Right kidney (tissue), 1 donor: Measurements from ENCODE around the gene OSBPL10.

Experiments used
- DNase-seq: peaks from one replicate; pipeline ENCODE4 v3.0.0-alpha.2; 2016

The OSBPL10 gene

GRCh38 chr3:31744913-31745312 is 236.1 kb downstream of the OSBPL10 start:
- no peak for DNase-seq

DNA sequence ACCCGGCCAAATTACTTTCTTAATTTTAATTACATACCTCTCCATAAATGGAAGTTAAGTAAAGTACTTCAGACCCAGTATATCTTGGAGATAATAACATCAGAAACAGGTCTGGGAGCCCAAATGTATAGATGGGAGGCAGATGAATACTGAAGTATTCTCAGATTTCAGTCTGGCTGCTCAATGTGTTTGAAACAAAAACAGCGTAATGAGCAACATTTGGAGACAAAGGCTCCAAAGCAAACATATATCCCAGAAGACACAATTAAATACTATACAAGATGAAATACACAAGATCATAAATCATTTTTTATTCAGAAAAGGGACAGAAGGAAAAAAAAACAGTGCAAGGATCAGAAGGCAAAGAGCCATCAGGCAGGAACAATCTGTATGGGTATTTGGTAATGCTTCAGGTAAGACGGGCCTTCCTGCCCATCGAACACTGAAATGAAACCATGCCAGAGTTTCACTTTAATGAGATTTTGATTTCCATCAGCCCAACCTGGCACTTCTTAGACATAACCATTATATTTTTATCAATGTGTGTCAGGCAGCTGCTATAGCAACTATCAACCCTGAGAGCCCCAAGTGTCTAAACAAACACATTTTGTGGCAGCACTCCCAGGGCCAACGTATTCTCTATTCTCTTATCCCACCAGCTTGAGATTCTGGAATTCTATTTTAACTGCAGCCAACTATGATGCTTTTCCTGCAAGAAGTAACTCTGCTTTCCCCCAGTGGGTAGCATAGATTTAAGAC is 237.6 kb downstream of the OSBPL10 start:
- DNase-seq, result no peak

DNA sequence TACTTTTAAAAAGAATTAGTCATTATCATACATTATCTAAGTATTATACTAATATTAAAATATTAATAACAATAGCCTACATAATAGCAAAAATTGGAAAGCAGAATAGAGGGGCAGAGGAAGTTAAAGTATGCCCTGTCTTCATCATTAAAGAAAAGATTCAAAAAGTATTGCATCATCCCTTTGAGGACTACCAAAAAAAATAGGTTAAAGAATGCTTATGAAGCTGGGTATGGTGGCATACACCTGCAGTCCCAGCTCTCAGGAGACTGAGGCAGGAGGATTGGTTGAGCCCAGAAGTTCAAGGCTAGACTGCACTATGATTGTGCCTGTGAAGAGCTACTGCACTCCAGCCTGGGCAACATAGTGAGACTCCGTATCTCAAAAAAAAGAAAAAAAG is 240.7 kb downstream of the OSBPL10 start:
- no peak for DNase-seq

DNA sequence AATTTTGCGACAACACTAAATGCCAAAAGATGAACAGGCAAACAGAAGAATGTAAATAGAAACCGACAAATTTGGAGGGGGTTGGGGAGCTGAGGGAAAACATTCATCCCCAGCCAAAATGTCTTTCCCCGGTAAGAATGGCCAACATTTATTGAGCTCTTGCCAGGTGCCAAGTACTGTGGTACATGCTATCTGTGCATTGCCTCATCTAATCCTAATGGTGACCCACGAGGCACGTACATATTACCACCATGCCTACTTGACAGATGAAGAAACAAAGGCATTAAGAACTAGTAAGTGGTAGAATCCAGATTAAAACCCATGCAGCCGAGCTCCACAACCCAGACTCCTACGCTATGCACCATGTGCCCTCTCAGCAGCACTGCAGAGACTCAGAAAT is 242.7 kb downstream of the OSBPL10 start:
- DNase-seq, result no peak

GRCh38 chr3:31735667-31736066 is 245.4 kb downstream of the OSBPL10 start:
- no peak for DNase-seq

DNA sequence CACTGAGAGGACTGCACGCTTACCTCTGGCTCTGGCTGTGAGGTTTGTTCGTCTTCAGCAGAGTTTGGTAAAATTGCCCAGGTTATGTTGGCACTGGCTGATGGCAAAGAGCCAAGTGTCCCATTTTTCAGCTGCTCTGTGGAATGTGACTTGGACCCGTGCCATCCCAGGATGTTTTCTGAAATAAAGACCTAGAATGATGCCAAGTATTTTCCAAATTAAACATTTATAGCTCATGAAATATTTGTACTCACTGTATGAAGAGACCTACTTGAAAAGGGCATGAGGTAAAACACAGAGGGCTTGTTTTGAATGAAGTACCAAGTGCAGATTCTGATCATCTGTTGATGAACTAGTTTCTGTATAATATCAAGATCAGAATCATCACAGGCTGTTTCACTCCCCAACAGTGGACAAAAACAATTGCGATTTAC is 247.8 kb downstream of the OSBPL10 start:
- DNase-seq, result no peak

DNA sequence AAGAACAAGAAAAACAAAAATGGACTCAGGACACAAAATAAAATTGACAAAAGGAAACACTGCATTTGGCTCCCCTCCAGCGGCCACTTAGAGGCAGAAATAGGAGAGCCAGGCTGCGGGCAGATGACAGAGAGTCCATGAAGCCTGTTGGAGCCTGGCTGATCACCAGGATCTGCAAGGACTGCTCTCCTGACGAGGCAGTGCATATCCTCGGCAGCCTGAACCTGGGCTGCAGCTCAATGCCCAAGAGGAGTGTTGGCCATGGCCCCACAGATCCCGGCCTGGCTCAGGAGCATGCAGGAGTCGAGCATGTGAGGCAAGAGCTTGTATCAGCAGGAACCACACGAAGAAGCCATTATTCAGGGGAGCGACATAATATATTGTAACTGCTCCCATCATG is 248.5 kb downstream of the OSBPL10 start:
- DNase-seq, result no peak

GRCh38 chr3:31729573-31729972 is 251.5 kb downstream of the OSBPL10 start:
- DNase-seq, result no peak

DNA sequence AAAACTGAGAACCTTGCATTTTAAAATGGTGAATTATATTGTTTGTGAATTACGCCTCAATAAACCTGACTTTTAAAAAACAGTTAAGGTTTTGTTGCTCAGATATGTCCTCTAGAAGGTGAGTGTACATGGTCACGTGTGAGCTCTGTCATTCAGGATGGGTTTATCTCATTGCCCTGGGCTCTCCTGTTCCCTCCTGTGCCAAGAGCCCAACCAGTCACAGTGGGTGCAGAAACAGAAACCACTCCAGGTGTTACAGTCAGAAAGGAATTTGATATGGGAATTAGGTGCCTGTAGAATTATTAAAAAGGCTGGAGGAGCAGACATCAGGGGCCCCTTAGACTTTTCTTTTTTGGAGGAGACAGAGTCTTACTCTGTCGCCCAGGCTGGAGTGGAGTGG is 252.0 kb downstream of the OSBPL10 start:
- DNase-seq, result no peak

GRCh38 chr3:31728403-31728802 is 252.7 kb downstream of the OSBPL10 start:
- no peak for DNase-seq

DNA sequence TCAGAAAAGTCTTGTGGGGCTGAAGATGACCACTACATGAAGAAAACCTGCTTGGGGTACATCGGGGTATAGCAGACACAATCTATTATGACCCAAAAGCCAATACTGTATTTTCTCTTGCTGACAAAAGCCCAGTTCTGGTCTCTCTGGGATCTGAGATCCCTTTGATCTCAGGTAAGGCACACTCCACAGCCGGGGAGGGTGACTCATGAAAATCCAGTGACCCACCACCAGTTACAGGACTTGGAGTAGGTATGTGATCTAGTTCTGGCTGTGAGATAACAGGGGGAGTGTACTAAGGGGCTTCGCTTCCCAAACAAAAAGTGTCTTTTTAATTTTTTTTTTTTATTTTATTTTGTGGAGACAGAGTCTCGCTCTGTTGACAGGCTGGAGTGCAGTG is 255.1 kb downstream of the OSBPL10 start:
- no peak for DNase-seq

DNA sequence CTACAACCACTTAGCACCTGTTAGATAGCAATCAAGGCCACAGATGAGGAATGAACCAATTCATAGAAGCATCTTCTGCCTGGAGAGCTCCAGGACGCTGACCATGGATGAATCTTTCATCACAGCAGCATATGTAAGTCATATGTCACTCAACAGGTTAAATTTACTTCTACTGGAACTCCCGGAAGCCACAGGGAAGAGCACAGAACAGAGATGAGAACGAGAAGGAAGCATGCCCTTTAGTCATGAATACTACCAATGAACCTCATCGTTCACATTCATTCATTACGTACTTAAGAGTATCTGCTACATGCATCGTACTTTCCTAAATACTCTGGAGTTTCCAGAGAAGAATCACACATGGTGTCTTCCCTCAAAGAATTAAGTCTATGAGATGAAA is 255.5 kb downstream of the OSBPL10 start:
- DNase-seq, result no peak

DNA sequence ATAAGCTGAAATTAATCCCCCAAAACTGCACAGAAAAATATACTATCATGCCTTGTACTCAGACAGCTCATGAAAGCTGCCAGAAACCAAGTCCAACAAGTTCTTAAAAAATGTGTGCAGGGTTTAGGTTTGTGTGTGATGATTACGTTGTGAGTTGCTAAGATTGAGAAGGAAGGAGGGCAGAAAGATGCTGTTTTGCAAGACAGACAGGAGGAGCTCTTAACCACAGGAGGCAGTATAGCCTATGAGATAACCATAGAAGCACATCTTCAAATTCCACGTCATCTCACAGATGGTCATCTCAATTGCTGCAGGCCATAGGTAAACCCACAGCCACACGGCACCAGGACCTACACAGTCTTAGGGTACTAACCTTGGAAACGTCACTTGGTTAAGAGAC is 256.4 kb downstream of the OSBPL10 start:
- DNase-seq, result no peak

DNA sequence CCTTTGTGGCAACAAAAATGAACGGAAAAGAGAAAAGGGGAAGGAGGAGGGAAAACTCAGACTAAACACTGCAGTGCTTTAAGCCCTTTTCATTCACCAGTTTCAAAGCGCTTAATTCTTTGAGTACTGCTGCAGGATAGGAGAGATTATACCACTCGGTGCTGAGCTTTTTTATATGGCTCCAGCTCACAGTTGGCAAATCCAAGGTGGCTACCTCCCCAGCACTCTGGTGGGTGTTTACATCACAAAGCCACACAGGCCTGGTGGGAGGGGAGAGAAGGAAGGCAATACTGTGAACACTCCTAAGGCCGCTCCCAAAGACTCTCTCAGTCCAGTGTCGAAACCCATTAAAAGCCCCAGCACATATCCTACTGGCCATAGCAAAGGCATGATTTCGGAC is 256.9 kb downstream of the OSBPL10 start:
- DNase-seq, result no peak

GRCh38 chr3:31723701-31724100 is 257.4 kb downstream of the OSBPL10 start:
- DNase-seq, result no peak

GRCh38 chr3:31721676-31722075 is 259.4 kb downstream of the OSBPL10 start:
- DNase-seq, result no peak

DNA sequence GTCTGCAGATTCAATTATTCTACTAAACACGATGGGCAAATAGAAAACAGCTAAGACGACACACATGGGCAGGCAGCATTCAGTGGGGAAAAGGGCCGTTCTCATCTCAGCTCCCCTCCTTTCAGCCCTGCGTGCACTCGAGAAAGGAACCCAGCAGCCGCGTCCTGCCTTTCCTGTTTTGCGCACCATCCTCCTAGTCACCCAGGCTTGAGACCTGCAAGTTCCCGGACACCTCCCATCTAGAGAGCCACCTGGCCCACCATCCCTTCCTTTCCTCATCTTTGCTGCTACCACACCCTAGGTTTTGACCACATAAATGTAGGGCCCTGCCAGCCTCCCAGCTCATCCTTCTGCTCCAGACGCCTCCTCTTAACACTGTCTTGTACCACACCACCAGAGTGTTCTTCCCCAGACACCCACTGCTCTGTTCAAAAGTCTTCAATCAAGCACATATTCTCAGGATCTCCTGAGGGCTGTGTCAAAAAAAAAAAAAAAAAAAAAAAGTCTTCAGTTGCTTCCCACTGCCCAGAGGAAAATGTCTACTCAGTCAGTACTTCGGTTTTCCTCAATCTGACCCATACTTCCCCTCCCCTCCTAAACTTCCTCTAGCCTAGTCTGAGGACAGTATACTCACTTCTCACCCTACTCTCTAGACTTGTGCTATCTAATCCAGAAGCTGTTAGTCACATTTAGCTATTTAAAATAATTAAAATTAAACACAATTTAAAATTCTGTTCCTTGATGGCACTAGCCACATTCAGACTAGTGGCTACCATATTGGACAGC is 266.4 kb downstream of the OSBPL10 start:
- no peak for DNase-seq

GRCh38 chr3:31713816-31714215 is 267.2 kb downstream of the OSBPL10 start:
- no peak for DNase-seq

DNA sequence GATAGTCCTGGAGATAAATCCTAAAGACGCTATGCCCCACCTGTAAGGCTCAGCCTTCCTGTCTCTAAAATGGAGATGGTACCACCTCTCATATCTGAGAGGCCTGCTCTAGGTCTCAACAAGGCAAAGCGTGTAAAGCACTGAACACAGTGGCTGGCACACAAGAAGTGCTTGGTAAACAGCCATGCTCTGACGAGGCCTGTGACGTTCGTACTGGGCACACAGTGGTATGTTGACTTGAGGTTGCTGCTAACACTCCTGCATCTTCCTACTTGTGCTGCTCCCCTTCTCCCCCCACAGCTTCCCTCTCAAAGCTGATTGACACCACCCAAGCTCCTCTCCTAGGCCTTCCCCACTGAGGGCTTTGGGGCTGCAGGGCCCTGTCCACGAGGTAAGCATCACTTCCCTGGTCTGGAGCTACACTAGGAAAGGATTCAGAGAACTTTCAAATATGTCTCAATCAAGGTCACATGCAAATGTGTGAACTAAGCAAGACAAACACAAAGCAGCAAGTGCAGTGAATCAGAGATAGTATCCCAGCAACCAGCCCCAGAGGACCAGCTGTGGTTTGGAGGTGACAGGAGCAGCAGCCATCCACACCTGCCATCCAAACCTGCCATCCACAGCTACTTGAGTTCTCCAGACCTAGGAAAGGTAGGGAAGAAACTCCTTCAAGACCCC is 270.8 kb downstream of the OSBPL10 start:
- DNase-seq, result no peak

GRCh38 chr3:31709526-31709925 is 271.5 kb downstream of the OSBPL10 start:
- DNase-seq, result no peak

- no peak for DNase-seq
These were observed 272.1 kb downstream of the OSBPL10 start for GRCh38 chr3:31709005-31709404.

DNA sequence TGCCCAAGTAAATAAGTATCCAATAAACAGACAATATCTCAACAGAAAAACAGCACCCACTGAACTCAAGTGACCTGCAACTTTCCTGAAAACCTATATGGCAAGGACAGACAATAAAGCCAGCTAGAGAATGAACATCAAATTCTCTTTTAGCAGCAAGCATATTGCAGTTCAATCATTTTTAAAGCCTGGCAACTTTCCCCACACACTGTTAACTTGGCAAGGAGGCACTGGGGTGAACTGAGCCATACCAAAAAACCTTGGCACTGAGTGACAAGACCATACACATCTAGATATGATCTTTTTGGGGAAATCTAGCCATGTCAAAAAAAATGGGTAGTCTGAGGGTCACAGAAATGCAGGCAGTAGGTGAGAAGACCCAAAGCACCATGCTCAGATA is 273.8 kb downstream of the OSBPL10 start:
- DNase-seq, result no peak

- DNase-seq, result no peak
These were observed 275.3 kb downstream of the OSBPL10 start for GRCh38 chr3:31705736-31706135.
